ENCODE results near the gene RPAP3. TPM values are rescaled to one million over a fixed set of nuclear protein-coding genes. Genes with fewer than 3 reads are reported as not detected.

The RPAP3 gene
- total and polyA plus RNA-seq, 4 donors: 4.6 to 22.7 (median 13.2) TPM

- Histone ChIP-seq H3K36me3 (ENCODE audit: control insufficient read depth in 1 of 2, insufficient read depth in 2 of 2, low read length in 1 of 2) (peaks cover 0 to 2% of the 10 kb centered on the region in 2 donors), H3K4me1 (ENCODE audit: control insufficient read depth in 1 of 2, insufficient read depth in 2 of 2, low read length in 2 of 2) (no peaks in the 10 kb centered on the region), H3K9me3 (ENCODE audit: control insufficient read depth, low read length) (no peaks in the 10 kb centered on the region), H3K4me3 (ENCODE audit: low read length in 2 of 2) (no peak overlapping the region), H3K27ac (ENCODE audit: low read depth in 1 of 2, low read length in 2 of 2) (no peak overlapping the region), H3K27me3 (ENCODE audit: control insufficient read depth in 1 of 2, insufficient read depth in 2 of 2, low read length in 1 of 2) (no peaks in the 10 kb centered on the region)
- WGBS, 2 donors: 87 to 90% methylated on average over 2 of the region's 2 CpGs
- intact Hi-C loops (cut with DNase I): loop anchor here in 1 of 2 donors (10.0 kb wide), 1 partner anchor 245 kb away; no protein-coding TSS in a partner anchor
- no peak for DNase-seq
- no peak for ATAC-seq (ENCODE audit: low FRiP score)
Measured at GRCh38 chr12:47709671-47710070, 3.8 kb upstream of the RPAP3 start.

GRCh38 chr12:47709237-47709636, 3.4 kb upstream of the RPAP3 start:
- DNase-seq: no peak
- no peaks in the 10 kb centered on the region for H3K27me3 ChIP-seq (ENCODE audit: control insufficient read depth in 1 of 2, insufficient read depth in 2 of 2, low read length in 1 of 2)
- H3K36me3 ChIP-seq (ENCODE audit: control insufficient read depth in 1 of 2, insufficient read depth in 2 of 2, low read length in 1 of 2): peaks cover 0 to 2% of the 10 kb centered on the region in 2 donors
- no peak overlapping the region for H3K27ac ChIP-seq (ENCODE audit: low read depth in 1 of 2, low read length in 2 of 2)
- intact Hi-C loops (cut with DNase I): no loop called here
- no peak for ATAC-seq (ENCODE audit: low FRiP score)
- no peak overlapping the region for H3K4me3 ChIP-seq (ENCODE audit: low read length in 2 of 2)
- WGBS, 2 donors: 92% methylated on average over 4 of the region's 4 CpGs
- H3K9me3 ChIP-seq (ENCODE audit: control insufficient read depth, low read length): no peaks in the 10 kb centered on the region
- H3K4me1 ChIP-seq (ENCODE audit: control insufficient read depth in 1 of 2, insufficient read depth in 2 of 2, low read length in 2 of 2): no peaks in the 10 kb centered on the region

- Histone ChIP-seq H3K27me3 (ENCODE audit: control insufficient read depth in 1 of 2, insufficient read depth in 2 of 2, low read length in 1 of 2) (no peaks in the 10 kb centered on the region), H3K4me3 (ENCODE audit: low read length in 2 of 2) (no peak overlapping the region), H3K9me3 (ENCODE audit: control insufficient read depth, low read length) (no peaks in the 10 kb centered on the region), H3K4me1 (ENCODE audit: control insufficient read depth in 1 of 2, insufficient read depth in 2 of 2, low read length in 2 of 2) (no peaks in the 10 kb centered on the region), H3K36me3 (ENCODE audit: control insufficient read depth in 1 of 2, insufficient read depth in 2 of 2, low read length in 1 of 2) (peaks cover 0 to 2% of the 10 kb centered on the region in 2 donors), H3K27ac (ENCODE audit: low read depth in 1 of 2, low read length in 2 of 2) (no peak overlapping the region)
- WGBS, 2 donors: 57 to 66% methylated on average over 5 of the region's 5 CpGs
- intact Hi-C loops (cut with DNase I): no loop called here
- ATAC-seq (ENCODE audit: low FRiP score) (no peak), DNase-seq (no peak)
Measured at GRCh38 chr12:47707905-47708543, 2.2 kb upstream of the RPAP3 start.

GRCh38 chr12:47707355-47707754, 1.5 kb upstream of the RPAP3 start:
- ATAC-seq (ENCODE audit: low FRiP score): no peak

GRCh38 chr12:47705229-47705565, 633 bp downstream of the RPAP3 start:
- DNase-seq: no peak
- intact Hi-C loops (cut with DNase I): no loop called here
- WGBS, 2 donors: 0 to 1% methylated on average over 9 of the region's 9 CpGs
- Histone ChIP-seq H3K4me1 (ENCODE audit: control insufficient read depth in 1 of 2, insufficient read depth in 2 of 2, low read length in 2 of 2) (no peaks in the 10 kb centered on the region), H3K27me3 (ENCODE audit: control insufficient read depth in 1 of 2, insufficient read depth in 2 of 2, low read length in 1 of 2) (no peaks in the 10 kb centered on the region), H3K27ac (ENCODE audit: low read depth in 1 of 2, low read length in 2 of 2) (no peak overlapping the region), H3K9me3 (ENCODE audit: control insufficient read depth, low read length) (no peaks in the 10 kb centered on the region), H3K36me3 (ENCODE audit: control insufficient read depth in 1 of 2, insufficient read depth in 2 of 2, low read length in 1 of 2) (peaks cover 2 to 4% of the 10 kb centered on the region in 2 donors), H3K4me3 (ENCODE audit: low read length in 2 of 2) (peak overlapping the region; percentile 68 to 87)
- ATAC-seq (ENCODE audit: low FRiP score): no peak

More at GRCh38 chr12:47707355-47707754, 1.5 kb upstream of the RPAP3 start:
- Histone ChIP-seq H3K9me3 (ENCODE audit: control insufficient read depth, low read length) (no peaks in the 10 kb centered on the region), H3K27ac (ENCODE audit: low read depth in 1 of 2, low read length in 2 of 2) (no peak overlapping the region), H3K4me3 (ENCODE audit: low read length in 2 of 2) (no peak overlapping the region), H3K4me1 (ENCODE audit: control insufficient read depth in 1 of 2, insufficient read depth in 2 of 2, low read length in 2 of 2) (no peaks in the 10 kb centered on the region), H3K36me3 (ENCODE audit: control insufficient read depth in 1 of 2, insufficient read depth in 2 of 2, low read length in 1 of 2) (peaks cover 0 to 2% of the 10 kb centered on the region in 2 donors), H3K27me3 (ENCODE audit: control insufficient read depth in 1 of 2, insufficient read depth in 2 of 2, low read length in 1 of 2) (no peaks in the 10 kb centered on the region)
- DNase-seq: no peak
- intact Hi-C loops (cut with DNase I): no loop called here

- Histone ChIP-seq H3K4me3 (ENCODE audit: low read length in 2 of 2) (no peak overlapping the region), H3K36me3 (ENCODE audit: control insufficient read depth in 1 of 2, insufficient read depth in 2 of 2, low read length in 1 of 2) (peaks cover 2 to 4% of the 10 kb centered on the region in 2 donors), H3K27ac (ENCODE audit: low read depth in 1 of 2, low read length in 2 of 2) (no peak overlapping the region), H3K4me1 (ENCODE audit: control insufficient read depth in 1 of 2, insufficient read depth in 2 of 2, low read length in 2 of 2) (no peaks in the 10 kb centered on the region), H3K9me3 (ENCODE audit: control insufficient read depth, low read length) (no peaks in the 10 kb centered on the region), H3K27me3 (ENCODE audit: control insufficient read depth in 1 of 2, insufficient read depth in 2 of 2, low read length in 1 of 2) (no peaks in the 10 kb centered on the region)
- WGBS, 2 donors: 87 to 88% methylated on average over 9 of the region's 9 CpGs
- DNase-seq (no peak), ATAC-seq (ENCODE audit: low FRiP score) (no peak)
- intact Hi-C loops (cut with DNase I): no loop called here
Measured at GRCh38 chr12:47704719-47705118, 1.1 kb downstream of the RPAP3 start.

- Histone ChIP-seq H3K27me3 (ENCODE audit: control insufficient read depth in 1 of 2, insufficient read depth in 2 of 2, low read length in 1 of 2) (no peaks in the 10 kb centered on the region), H3K36me3 (ENCODE audit: control insufficient read depth in 1 of 2, insufficient read depth in 2 of 2, low read length in 1 of 2) (peaks cover 0 to 4% of the 10 kb centered on the region in 2 donors), H3K9me3 (ENCODE audit: control insufficient read depth, low read length) (no peaks in the 10 kb centered on the region), H3K27ac (ENCODE audit: low read depth in 1 of 2, low read length in 2 of 2) (no peak overlapping the region), H3K4me3 (ENCODE audit: low read length in 2 of 2) (no peak overlapping the region), H3K4me1 (ENCODE audit: control insufficient read depth in 1 of 2, insufficient read depth in 2 of 2, low read length in 2 of 2) (no peaks in the 10 kb centered on the region)
- DNase-seq: no peak
- 84 to 95% methylated on average over 2 of the region's 2 CpGs for WGBS, 2 donors
- no peak for ATAC-seq (ENCODE audit: low FRiP score)
- intact Hi-C loops (cut with DNase I): no loop called here
Measured at GRCh38 chr12:47700263-47700662, 5.6 kb downstream of the RPAP3 start.

- no peaks in the 10 kb centered on the region for H3K9me3 ChIP-seq (ENCODE audit: control insufficient read depth, low read length)
- H3K36me3 ChIP-seq (ENCODE audit: control insufficient read depth in 1 of 2, insufficient read depth in 2 of 2, low read length in 1 of 2): peaks cover 0 to 4% of the 10 kb centered on the region in 2 donors
- H3K27me3 ChIP-seq (ENCODE audit: control insufficient read depth in 1 of 2, insufficient read depth in 2 of 2, low read length in 1 of 2): no peaks in the 10 kb centered on the region
- ATAC-seq (ENCODE audit: low FRiP score) (no peak), DNase-seq (no peak)
- H3K4me3 ChIP-seq (ENCODE audit: low read length in 2 of 2): no peak overlapping the region
- H3K4me1 ChIP-seq (ENCODE audit: control insufficient read depth in 1 of 2, insufficient read depth in 2 of 2, low read length in 2 of 2): no peaks in the 10 kb centered on the region
- intact Hi-C loops (cut with DNase I): no loop called here
- no peak overlapping the region for H3K27ac ChIP-seq (ENCODE audit: low read depth in 1 of 2, low read length in 2 of 2)
- 90 to 94% methylated on average over 7 of the region's 7 CpGs for WGBS, 2 donors
Measured at GRCh38 chr12:47698631-47699030, 7.2 kb downstream of the RPAP3 start.

- no peaks in the 10 kb centered on the region for H3K4me1 ChIP-seq (ENCODE audit: control insufficient read depth in 1 of 2, insufficient read depth in 2 of 2, low read length in 2 of 2)
- ATAC-seq (ENCODE audit: low FRiP score): no peak
- intact Hi-C loops (cut with DNase I): no loop called here
- H3K4me3 ChIP-seq (ENCODE audit: low read length in 2 of 2): no peak overlapping the region
- H3K9me3 ChIP-seq (ENCODE audit: control insufficient read depth, low read length): no peaks in the 10 kb centered on the region
- DNase-seq: no peak
- H3K36me3 ChIP-seq (ENCODE audit: control insufficient read depth in 1 of 2, insufficient read depth in 2 of 2, low read length in 1 of 2): peaks cover 0 to 4% of the 10 kb centered on the region in 2 donors
- WGBS, 2 donors: 89 to 90% methylated on average over 4 of the region's 4 CpGs
- H3K27ac ChIP-seq (ENCODE audit: low read depth in 1 of 2, low read length in 2 of 2): no peak overlapping the region
- no peaks in the 10 kb centered on the region for H3K27me3 ChIP-seq (ENCODE audit: control insufficient read depth in 1 of 2, insufficient read depth in 2 of 2, low read length in 1 of 2)
Measured at GRCh38 chr12:47698055-47698454, 7.8 kb downstream of the RPAP3 start.

Measured in aorta (tissue), 5 donors.